BLaER1 (cell line): ENCODE results near the gene XRCC3.
"Not testable (repeated sequence)": the region's sequence is repeated elsewhere in the genome, so short reads cannot be mapped to it uniquely, and the experiment has no call there.

Experiments
- H3K27ac ChIP-seq: shearing (Covaris generic); formaldehyde crosslinking; 2 replicates; pipeline ENCODE4 v1.8.1; 2022
- H3K27me3 ChIP-seq: shearing (Covaris generic); formaldehyde crosslinking; 2 replicates; pipeline ENCODE4 v1.8.1; 2022
- H3K36me3 ChIP-seq: shearing (Covaris generic); formaldehyde crosslinking; 2 replicates; pipeline ENCODE4 v1.8.1; 2022
- H3K4me1 ChIP-seq: shearing (Covaris generic); formaldehyde crosslinking; 2 replicates; pipeline ENCODE4 v1.8.1; 2022
- H3K4me2 ChIP-seq: shearing (Covaris generic); formaldehyde crosslinking; 2 replicates; pipeline ENCODE4 v1.8.1; 2022
- H3K4me3 ChIP-seq: shearing (Covaris generic); formaldehyde crosslinking; 2 replicates; pipeline ENCODE4 v1.8.1; 2022
- H3K9ac ChIP-seq: shearing (Covaris generic); formaldehyde crosslinking; 2 replicates; pipeline ENCODE4 v1.8.1; 2022
- H3K9me3 ChIP-seq: shearing (Covaris generic); formaldehyde crosslinking; 2 replicates; pipeline ENCODE4 v1.8.1; 2022
- H4K20me1 ChIP-seq: shearing (Covaris generic); formaldehyde crosslinking; 2 replicates; pipeline ENCODE4 v1.8.1; 2022
- Cebpa-rat ChIP-seq: shearing (Covaris generic); IDR thresholded peaks from 2 replicates; pipeline ENCODE4 v1.8.1; 2022

Gene XRCC3

DNA sequence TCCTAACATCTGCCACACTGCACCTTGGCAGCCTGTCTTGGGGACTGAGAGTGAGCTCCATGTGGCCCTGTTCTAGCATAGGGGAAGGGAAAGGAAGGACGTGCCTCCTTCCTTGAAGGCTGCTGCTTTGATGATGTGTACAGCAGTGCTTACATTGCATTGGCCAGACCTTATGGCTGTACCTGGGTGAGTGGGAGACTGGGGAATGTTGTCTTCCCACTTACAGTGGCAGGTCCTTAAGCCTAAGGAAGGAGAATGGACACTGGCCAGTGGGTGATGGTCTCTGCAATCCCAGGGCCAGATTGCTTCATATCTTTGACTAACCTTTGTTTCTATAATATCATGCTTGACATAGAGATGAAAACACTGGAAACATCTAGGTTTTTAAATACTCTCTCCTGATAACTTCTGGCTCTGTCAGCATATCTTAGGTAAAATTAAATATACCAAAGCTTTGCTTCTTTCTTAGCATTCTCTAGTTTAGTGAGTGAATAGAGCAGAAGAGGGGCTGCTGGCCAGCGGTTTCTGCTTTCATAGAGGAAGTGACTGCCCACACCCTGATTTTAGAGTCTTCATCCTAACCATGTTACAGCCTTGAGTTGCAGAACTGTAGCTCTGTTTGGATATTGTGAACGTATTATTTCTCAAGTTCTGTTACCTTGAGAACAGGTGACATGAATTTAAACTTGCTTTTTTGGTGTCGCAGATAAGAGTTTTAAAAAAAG, 59.1 kb downstream of the XRCC3 start:
- no peak for TF ChIP-seq Cebpa-rat
- no peak overlapping the region for H3K27ac ChIP-seq
- peaks cover 96% of the 10 kb centered on the region for H4K20me1 ChIP-seq

DNA sequence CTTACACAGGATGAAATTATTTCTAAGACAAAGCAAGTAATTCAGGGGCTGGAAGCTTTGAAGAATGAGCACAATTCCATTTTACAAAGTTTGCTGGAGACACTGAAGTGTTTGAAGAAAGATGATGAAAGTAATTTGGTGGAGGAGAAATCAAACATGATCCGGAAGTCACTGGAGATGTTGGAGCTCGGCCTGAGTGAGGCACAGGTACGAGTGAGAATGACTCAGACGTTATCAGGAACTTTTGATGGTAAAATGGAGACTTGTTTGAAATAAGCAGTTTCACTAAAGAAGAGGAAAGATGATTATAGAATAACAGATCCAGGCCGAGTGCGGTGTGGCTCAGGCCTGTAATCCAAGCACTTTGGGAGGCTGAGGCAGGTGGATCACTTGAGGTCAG, 60.6 kb downstream of the XRCC3 start:
- Histone ChIP-seq H4K20me1 (peaks cover 96% of the 10 kb centered on the region), H3K27me3 (no peaks in the 10 kb centered on the region)

More for the DNA sequence above, 59.1 kb downstream of the XRCC3 start:
- Histone ChIP-seq H3K4me3 (no peak overlapping the region), H3K4me2 (no peak overlapping the region), H3K4me1 (no peaks in the 10 kb centered on the region), H3K27me3 (no peaks in the 10 kb centered on the region), H3K9ac (no peak overlapping the region), H3K36me3 (peaks cover 97% of the 10 kb centered on the region), H3K9me3 (no peaks in the 10 kb centered on the region)

DNA sequence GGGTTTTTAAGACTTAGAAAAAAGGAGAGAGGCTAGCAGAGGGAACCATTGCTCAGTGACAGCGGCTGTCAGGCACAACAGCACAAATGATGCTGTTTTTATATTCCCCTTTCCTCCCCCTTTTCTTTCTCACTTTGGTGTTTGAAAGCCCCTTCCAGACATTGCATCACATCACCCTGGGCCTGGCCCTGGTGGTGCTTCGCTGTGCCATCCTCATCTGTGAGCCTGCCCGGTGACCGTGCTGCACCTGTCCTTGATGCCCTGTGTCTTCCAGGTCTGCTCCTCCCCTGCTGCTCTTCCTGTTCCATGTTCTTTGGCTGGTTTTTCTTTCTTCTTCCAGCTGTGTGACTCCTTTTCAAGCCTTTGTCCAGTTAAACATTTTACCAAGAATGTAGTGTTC, 61.4 kb downstream of the XRCC3 start:
- Histone ChIP-seq H3K9me3 (no peaks in the 10 kb centered on the region), H3K9ac (no peak overlapping the region), H3K4me2 (no peak overlapping the region), H3K4me3 (no peak overlapping the region), H3K36me3 (peaks cover 79% of the 10 kb centered on the region), H3K27ac (no peak overlapping the region), H3K4me1 (no peaks in the 10 kb centered on the region), H3K27me3 (no peaks in the 10 kb centered on the region), H4K20me1 (peaks cover 100% of the 10 kb centered on the region)
- TF ChIP-seq Cebpa-rat: no peak

More for the DNA sequence above, 60.6 kb downstream of the XRCC3 start:
- Histone ChIP-seq H3K9me3 (no peaks in the 10 kb centered on the region), H3K4me3 (no peak overlapping the region), H3K4me2 (no peak overlapping the region), H3K36me3 (peaks cover 84% of the 10 kb centered on the region), H3K4me1 (no peaks in the 10 kb centered on the region), H3K27ac (no peak overlapping the region), H3K9ac (no peak overlapping the region)
- no peak for TF ChIP-seq Cebpa-rat

DNA sequence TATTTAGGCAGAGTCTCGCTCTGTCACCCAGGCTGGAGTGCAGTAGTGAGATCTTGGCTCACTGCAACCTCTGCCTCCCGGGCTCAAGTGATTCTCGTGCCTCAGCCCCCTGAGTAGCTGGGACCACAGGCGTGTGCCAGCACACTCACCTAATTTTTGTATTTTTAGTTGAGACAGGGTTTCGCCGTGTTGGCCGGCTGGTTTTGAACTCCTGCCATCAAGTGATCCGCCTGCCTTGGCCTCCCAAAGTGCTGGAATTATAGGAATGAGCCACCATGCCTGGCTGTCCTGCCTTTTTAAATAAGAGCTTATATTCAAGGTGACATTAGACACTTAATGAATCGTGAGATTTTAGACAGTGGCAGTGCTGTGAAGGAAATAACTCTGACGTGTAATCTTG, 61.9 kb downstream of the XRCC3 start:
- peaks cover 100% of the 10 kb centered on the region for H4K20me1 ChIP-seq
- not testable (repeated sequence) for H3K27me3 ChIP-seq, H3K4me1 ChIP-seq, H3K4me3 ChIP-seq, H3K4me2 ChIP-seq, H3K9ac ChIP-seq, H3K27ac ChIP-seq, H3K9me3 ChIP-seq
- peaks cover 79% of the 10 kb centered on the region for H3K36me3 ChIP-seq

DNA sequence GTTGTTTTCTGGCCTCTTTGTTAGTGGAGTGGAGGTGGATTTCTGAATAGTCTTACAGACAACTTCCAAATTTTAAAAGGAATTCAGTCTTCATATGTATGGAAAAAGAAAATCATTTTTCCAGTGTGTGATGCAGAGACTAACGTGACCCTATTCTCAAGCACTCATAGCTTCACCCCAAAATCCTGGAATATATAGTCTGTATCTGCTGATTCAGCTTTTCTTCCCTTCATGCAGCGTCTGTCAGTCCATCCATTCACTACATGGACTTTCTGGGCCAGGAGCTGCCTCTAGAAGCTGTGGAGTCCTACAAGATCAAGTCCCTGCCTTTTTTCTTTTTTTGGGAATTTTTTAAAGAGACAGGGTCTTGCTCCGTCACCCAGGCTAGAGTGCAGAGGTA, 62.4 kb downstream of the XRCC3 start:
- H4K20me1 ChIP-seq: peaks cover 100% of the 10 kb centered on the region
- H3K27ac ChIP-seq: no peak overlapping the region
- no peak for TF ChIP-seq Cebpa-rat
- no peak overlapping the region for H3K4me3 ChIP-seq
- no peaks in the 10 kb centered on the region for H3K4me1 ChIP-seq
- no peak overlapping the region for H3K4me2 ChIP-seq
- H3K9me3 ChIP-seq: no peaks in the 10 kb centered on the region
- no peaks in the 10 kb centered on the region for H3K27me3 ChIP-seq
- H3K9ac ChIP-seq: no peak overlapping the region
- peaks cover 79% of the 10 kb centered on the region for H3K36me3 ChIP-seq

GRCh38 chr14:103651585-103651984, 63.7 kb downstream of the XRCC3 start:
- H3K9me3 ChIP-seq: no peaks in the 10 kb centered on the region
- no peak for TF ChIP-seq Cebpa-rat
- H3K4me1 ChIP-seq: no peaks in the 10 kb centered on the region
- H3K27me3 ChIP-seq: no peaks in the 10 kb centered on the region
- no peak overlapping the region for H3K4me2 ChIP-seq
- H4K20me1 ChIP-seq: peaks cover 100% of the 10 kb centered on the region
- H3K36me3 ChIP-seq: peaks cover 76% of the 10 kb centered on the region
- no peak overlapping the region for H3K4me3 ChIP-seq
- H3K27ac ChIP-seq: no peak overlapping the region
- no peak overlapping the region for H3K9ac ChIP-seq

DNA sequence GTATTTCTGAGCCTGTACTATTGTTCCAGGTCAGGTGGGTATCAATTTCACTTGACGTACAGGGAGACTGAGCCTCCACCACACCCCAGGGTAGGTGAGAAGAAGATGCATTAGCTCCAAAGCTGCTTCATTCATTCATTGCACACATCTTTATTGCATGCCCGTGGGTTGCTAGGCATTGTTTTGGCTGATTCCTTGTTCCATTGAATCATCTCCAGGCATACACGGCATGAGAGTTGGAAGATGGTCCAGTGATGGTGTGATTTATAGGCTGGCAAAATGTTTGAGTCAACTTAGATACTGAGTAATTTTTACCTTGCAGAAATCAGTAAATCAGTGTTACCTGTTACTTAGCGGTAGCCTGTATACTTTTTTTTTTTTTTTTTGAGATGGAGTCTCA, 65.0 kb downstream of the XRCC3 start:
- no peak overlapping the region for H3K27ac ChIP-seq
- H3K9me3 ChIP-seq: no peaks in the 10 kb centered on the region
- TF ChIP-seq Cebpa-rat: no peak
- no peak overlapping the region for H3K9ac ChIP-seq
- peaks cover 4% of the 10 kb centered on the region; the same call in 1 of the 2 replicates for H3K4me1 ChIP-seq
- H4K20me1 ChIP-seq: peaks cover 100% of the 10 kb centered on the region
- H3K4me3 ChIP-seq: no peak overlapping the region
- no peak overlapping the region for H3K4me2 ChIP-seq
- H3K36me3 ChIP-seq: peaks cover 70% of the 10 kb centered on the region
- no peaks in the 10 kb centered on the region for H3K27me3 ChIP-seq

GRCh38 chr14:103649001-103649400, 66.2 kb downstream of the XRCC3 start:
- no peak overlapping the region for H3K4me3 ChIP-seq
- peaks cover 16% of the 10 kb centered on the region; the same call in 1 of the 2 replicates for H3K4me1 ChIP-seq
- H4K20me1 ChIP-seq: peaks cover 100% of the 10 kb centered on the region

More at GRCh38 chr14:103649001-103649400, 66.2 kb downstream of the XRCC3 start:
- H3K27ac ChIP-seq: no peak overlapping the region
- no peaks in the 10 kb centered on the region for H3K27me3 ChIP-seq
- no peak overlapping the region for H3K4me2 ChIP-seq
- H3K36me3 ChIP-seq: peaks cover 63% of the 10 kb centered on the region
- H3K9ac ChIP-seq: no peak overlapping the region
- no peak for TF ChIP-seq Cebpa-rat
- no peaks in the 10 kb centered on the region for H3K9me3 ChIP-seq
